ENCODE results near the gene TTC39C. TPM values are rescaled to one million over a fixed set of nuclear protein-coding genes. Genes with fewer than 3 reads are reported as not detected.

TTC39C gene
- total and polyA plus RNA-seq, 2 donors (not counting 1 experiment from before 2014, with no cell fraction given), result 15.8 to 32.0 TPM

GRCh38 chr18:23971097-23971440 is 43.5 kb upstream of the TTC39C start:
- H3K79me2 ChIP-seq (ENCODE audit: control insufficient read depth, insufficient read depth, low read length), result no peaks in the 10 kb centered on the region
- no peak overlapping the region for H3K27ac ChIP-seq (ENCODE audit: insufficient read depth, low read length)
- H3K36me3 ChIP-seq (ENCODE audit: control insufficient read depth, insufficient read depth, low read length), result no peaks in the 10 kb centered on the region
- no peaks in the 10 kb centered on the region for H3K4me1 ChIP-seq (ENCODE audit: control insufficient read depth, extremely low read depth, insufficient read depth, low read length)
- H3K9ac ChIP-seq (ENCODE audit: insufficient read depth, low read length), result no peak overlapping the region
- peaks cover 4% of the 10 kb centered on the region for H3K27me3 ChIP-seq (ENCODE audit: control insufficient read depth, insufficient read depth, low read length)
- H3K4me2 ChIP-seq (ENCODE audit: extremely low read depth, insufficient read depth, low read length), result no peak overlapping the region
- H3K4me3 ChIP-seq (replicated peaks in 1 of 4; ENCODE audit: control extremely low read depth in 1 of 4, insufficient read depth in 1 of 4, low read depth in 3 of 4, low read length in 4 of 4), result no peak overlapping the region
- no peak overlapping the region for H2AFZ ChIP-seq (ENCODE audit: low read length)
- TF ChIP-seq EZH2 (IDR thresholded peaks at IDR 0.05; ENCODE audit: low read length, missing control alignments), result no peak
- TF ChIP-seq CTCF (conservative IDR thresholded peaks at IDR 0.05 in 1 of 2, IDR thresholded peaks at IDR 0.05 in 1 of 2; ENCODE audit: low read depth in 1 of 2, low read length in 2 of 2), result no peak
- H4K20me1 ChIP-seq (ENCODE audit: control insufficient read depth, extremely low read depth, insufficient read depth, low read length), result no peaks in the 10 kb centered on the region
- H3K9me3 ChIP-seq (ENCODE audit: control insufficient read depth, insufficient read depth, low read depth, low read length), result no peaks in the 10 kb centered on the region
- DNase-seq (ENCODE audit: low read depth in 2 of 2), result no peak

GRCh38 chr18:23971666-23972230 is 42.8 kb upstream of the TTC39C start:
- Histone ChIP-seq H3K9me3 (ENCODE audit: control insufficient read depth, insufficient read depth, low read depth, low read length) (no peaks in the 10 kb centered on the region), H3K27me3 (ENCODE audit: control insufficient read depth, insufficient read depth, low read length) (peaks cover 4% of the 10 kb centered on the region), H3K79me2 (ENCODE audit: control insufficient read depth, insufficient read depth, low read length) (no peaks in the 10 kb centered on the region), H3K4me3 (replicated peaks in 1 of 4; ENCODE audit: control extremely low read depth in 1 of 4, insufficient read depth in 1 of 4, low read depth in 3 of 4, low read length in 4 of 4) (no peak overlapping the region), H3K27ac (ENCODE audit: insufficient read depth, low read length) (no peak overlapping the region), H4K20me1 (ENCODE audit: control insufficient read depth, extremely low read depth, insufficient read depth, low read length) (no peaks in the 10 kb centered on the region), H3K4me1 (ENCODE audit: control insufficient read depth, extremely low read depth, insufficient read depth, low read length) (no peaks in the 10 kb centered on the region), H2AFZ (ENCODE audit: low read length) (no peak overlapping the region), H3K9ac (ENCODE audit: insufficient read depth, low read length) (no peak overlapping the region), H3K36me3 (ENCODE audit: control insufficient read depth, insufficient read depth, low read length) (no peaks in the 10 kb centered on the region), H3K4me2 (ENCODE audit: extremely low read depth, insufficient read depth, low read length) (no peak overlapping the region)
- peak in 1 of 2 donors; percentile 35 for DNase-seq (ENCODE audit: low read depth in 2 of 2)
- TF ChIP-seq CTCF (conservative IDR thresholded peaks at IDR 0.05 in 1 of 2, IDR thresholded peaks at IDR 0.05 in 1 of 2; ENCODE audit: low read depth in 1 of 2, low read length in 2 of 2), result no peak
- TF ChIP-seq EZH2 (IDR thresholded peaks at IDR 0.05; ENCODE audit: low read length, missing control alignments), result no peak

GRCh38 chr18:23972453-23972852 is 42.1 kb upstream of the TTC39C start:
- Histone ChIP-seq H3K4me3 (replicated peaks in 1 of 4; ENCODE audit: control extremely low read depth in 1 of 4, insufficient read depth in 1 of 4, low read depth in 3 of 4, low read length in 4 of 4) (no peak overlapping the region), H2AFZ (ENCODE audit: low read length) (no peak overlapping the region), H4K20me1 (ENCODE audit: control insufficient read depth, extremely low read depth, insufficient read depth, low read length) (no peaks in the 10 kb centered on the region), H3K4me1 (ENCODE audit: control insufficient read depth, extremely low read depth, insufficient read depth, low read length) (no peaks in the 10 kb centered on the region), H3K9ac (ENCODE audit: insufficient read depth, low read length) (no peak overlapping the region), H3K27ac (ENCODE audit: insufficient read depth, low read length) (no peak overlapping the region), H3K4me2 (ENCODE audit: extremely low read depth, insufficient read depth, low read length) (no peak overlapping the region), H3K27me3 (ENCODE audit: control insufficient read depth, insufficient read depth, low read length) (peaks cover 4% of the 10 kb centered on the region), H3K36me3 (ENCODE audit: control insufficient read depth, insufficient read depth, low read length) (no peaks in the 10 kb centered on the region), H3K9me3 (ENCODE audit: control insufficient read depth, insufficient read depth, low read depth, low read length) (no peaks in the 10 kb centered on the region), H3K79me2 (ENCODE audit: control insufficient read depth, insufficient read depth, low read length) (no peaks in the 10 kb centered on the region)
- TF ChIP-seq EZH2 (IDR thresholded peaks at IDR 0.05; ENCODE audit: low read length, missing control alignments) (no peak), CTCF (conservative IDR thresholded peaks at IDR 0.05 in 1 of 2, IDR thresholded peaks at IDR 0.05 in 1 of 2; ENCODE audit: low read depth in 1 of 2, low read length in 2 of 2) (no peak)
- DNase-seq (ENCODE audit: low read depth in 2 of 2), result peak in 1 of 2 donors; percentile 33
